ENCODE measurements around the gene DSG4. TPM values are rescaled to one million over a fixed set of nuclear protein-coding genes. Genes with fewer than 3 reads are reported as not detected.

Gene DSG4, protein sequence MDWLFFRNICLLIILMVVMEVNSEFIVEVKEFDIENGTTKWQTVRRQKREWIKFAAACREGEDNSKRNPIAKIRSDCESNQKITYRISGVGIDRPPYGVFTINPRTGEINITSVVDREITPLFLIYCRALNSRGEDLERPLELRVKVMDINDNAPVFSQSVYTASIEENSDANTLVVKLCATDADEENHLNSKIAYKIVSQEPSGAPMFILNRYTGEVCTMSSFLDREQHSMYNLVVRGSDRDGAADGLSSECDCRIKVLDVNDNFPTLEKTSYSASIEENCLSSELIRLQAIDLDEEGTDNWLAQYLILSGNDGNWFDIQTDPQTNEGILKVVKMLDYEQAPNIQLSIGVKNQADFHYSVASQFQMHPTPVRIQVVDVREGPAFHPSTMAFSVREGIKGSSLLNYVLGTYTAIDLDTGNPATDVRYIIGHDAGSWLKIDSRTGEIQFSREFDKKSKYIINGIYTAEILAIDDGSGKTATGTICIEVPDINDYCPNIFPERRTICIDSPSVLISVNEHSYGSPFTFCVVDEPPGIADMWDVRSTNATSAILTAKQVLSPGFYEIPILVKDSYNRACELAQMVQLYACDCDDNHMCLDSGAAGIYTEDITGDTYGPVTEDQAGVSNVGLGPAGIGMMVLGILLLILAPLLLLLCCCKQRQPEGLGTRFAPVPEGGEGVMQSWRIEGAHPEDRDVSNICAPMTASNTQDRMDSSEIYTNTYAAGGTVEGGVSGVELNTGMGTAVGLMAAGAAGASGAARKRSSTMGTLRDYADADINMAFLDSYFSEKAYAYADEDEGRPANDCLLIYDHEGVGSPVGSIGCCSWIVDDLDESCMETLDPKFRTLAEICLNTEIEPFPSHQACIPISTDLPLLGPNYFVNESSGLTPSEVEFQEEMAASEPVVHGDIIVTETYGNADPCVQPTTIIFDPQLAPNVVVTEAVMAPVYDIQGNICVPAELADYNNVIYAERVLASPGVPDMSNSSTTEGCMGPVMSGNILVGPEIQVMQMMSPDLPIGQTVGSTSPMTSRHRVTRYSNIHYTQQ
- not detected in 2 replicates for total RNA-seq

DNA sequence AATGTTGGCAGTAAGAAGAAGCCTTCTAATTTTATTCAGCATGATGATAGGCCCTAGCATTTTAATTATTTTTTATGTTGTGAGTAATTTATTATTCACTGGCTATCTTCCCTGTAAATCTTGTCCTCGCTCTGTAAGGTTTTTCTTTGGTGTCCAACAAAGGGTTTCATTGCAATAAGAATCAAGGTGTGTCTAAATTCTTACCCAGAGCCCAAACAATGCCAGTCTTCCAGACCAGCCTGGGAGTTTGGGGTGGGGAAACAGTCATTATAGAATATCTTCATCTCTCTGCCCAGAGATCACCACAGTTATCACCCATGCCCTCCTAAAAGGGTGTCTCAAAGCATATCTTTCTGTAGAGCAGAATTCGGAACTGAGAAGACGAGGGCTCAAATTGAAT, at the start of gene DSG4:
TSS of gene DSG4 (plus strand) at position 301 of the 400 bp plus-strand sequence. CDS start 135 bp downstream, outside the sequence.

DNA sequence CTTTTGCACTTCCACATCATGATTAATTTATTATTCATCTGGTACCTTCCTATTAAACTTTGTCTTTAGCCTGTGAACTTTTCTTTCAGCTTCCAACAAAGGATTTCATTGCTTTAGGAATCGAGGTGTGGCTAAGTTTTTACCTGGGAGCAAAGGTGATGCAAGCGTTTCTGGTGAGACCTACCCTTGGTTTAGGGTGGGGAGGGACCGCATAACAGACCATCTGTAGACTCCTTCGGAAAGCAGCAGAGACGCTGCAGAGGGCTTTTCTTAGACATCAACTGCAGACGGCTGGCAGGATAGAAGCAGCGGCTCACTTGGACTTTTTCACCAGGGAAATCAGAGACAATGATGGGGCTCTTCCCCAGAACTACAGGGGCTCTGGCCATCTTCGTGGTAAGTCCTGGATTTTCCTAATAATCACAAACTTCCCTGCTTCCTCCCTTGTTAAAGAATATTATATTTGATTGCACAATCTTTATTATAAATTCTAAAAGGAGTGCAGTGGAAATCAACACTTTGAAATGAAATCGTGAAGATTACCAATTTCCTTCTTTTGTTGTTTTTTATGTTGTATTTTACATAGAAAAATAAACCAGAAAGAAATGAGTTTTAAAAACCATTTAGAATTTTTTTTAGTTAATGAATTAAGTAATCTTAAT, 71.1 kb downstream of the DSG4 start, which contains the start of gene DSG3:
TSS of gene DSG3 (plus strand) at position 212 of the 662 bp plus-strand sequence. CDS start at position 349, 137 bp downstream.

Other genes with a start within 250 kb of the DSG4 start
- not detected in 2 replicates for gene DSC1, start 213.9 kb upstream of the DSG4 start, total RNA-seq
- gene DSG1, start 58.6 kb upstream of the DSG4 start, total RNA-seq, result not detected in 2 replicates
- gene DSG3, start 71.0 kb downstream of the DSG4 start, total RNA-seq, result not detected in 2 replicates
- gene DSG2, start 121.4 kb downstream of the DSG4 start, total RNA-seq, result under 0.01 and 0.30 TPM in 2 replicates
- not detected in 2 replicates for gene TTR, start 215.1 kb downstream of the DSG4 start, total RNA-seq

Data from epithelial cell of umbilical artery (primary cell).